PC-3 (cell line): Measurements from ENCODE around the gene COX17. TPM values are rescaled to one million over a fixed set of nuclear protein-coding genes. Genes with fewer than 3 reads are reported as not detected.

Experiments used
- ATAC-seq: fragments of 200-7000 bp; cut with Tn5 transposase; 2 replicates; pipeline ENCODE4 v1.9.1; 2020; ENCODE audit warnings: mild to moderate bottlenecking, moderate library complexity
- BruUV-seq: library from RNA; stranded (reverse); fragments of 400-500 nt; replicated peaks from 2 replicates; lab custom pipeline; 2021; lab: Mats Ljungman, UMichigan
- CTCF ChIA-PET: fragments of 300-600 bp; sonication (Branson Sonifier 250); formaldehyde crosslinking; loops from one replicate; lab custom pipeline; 2022; ENCODE audit warnings: antibody characterized with exemption; lab: Charles Lee
- POLR2A ChIA-PET: fragments of 300-600 bp; sonication (Branson Sonifier 250); formaldehyde crosslinking; loops from one replicate; lab custom pipeline; 2022; ENCODE audit warnings: antibody characterized with exemption; ENCODE audit not compliant: unreplicated experiment; lab: Charles Lee
- DNase-seq: peaks from one replicate; pipeline ENCODE4 v3.0.0-alpha.2; 2015
- H2AFZ ChIP-seq: fragments of 300-600 bp; sonication (generic); 2 replicates; pipeline ENCODE4 v1.6.0; 2016; ENCODE audit warnings: antibody characterized with exemption, low read length
- H3F3A ChIP-seq: fragments of 300-600 bp; sonication (generic); one replicate; pipeline ENCODE4 v1.6.0; 2017; ENCODE audit warnings: antibody characterized with exemption, low read length, control low read depth, mild to moderate bottlenecking; ENCODE audit not compliant: unreplicated experiment
- H3K27ac ChIP-seq: fragments of 300-600 bp; sonication (generic); 2 replicates; pipeline ENCODE4 v1.5.1; 2016; ENCODE audit warnings: mild to moderate bottlenecking, low read length
- H3K27me3 ChIP-seq: fragments of 300-600 bp; sonication (generic); 2 replicates; pipeline ENCODE4 v1.6.1; 2016; ENCODE audit warnings: low read length, mixed read lengths
- H3K36me3 ChIP-seq: fragments of 300-600 bp; sonication (generic); 2 replicates; pipeline ENCODE4 v1.6.1; 2016; ENCODE audit warnings: low read depth, mixed run types, low read length, mixed read lengths
- H3K4me1 ChIP-seq: fragments of 300-600 bp; sonication (generic); 2 replicates; pipeline ENCODE4 v1.5.1; 2016; ENCODE audit warnings: low read length; ENCODE audit not compliant: insufficient read depth
- H3K4me2 ChIP-seq: fragments of 300-600 bp; sonication (generic); 2 replicates; pipeline ENCODE4 v1.6.0; 2016; ENCODE audit warnings: low read length
- H3K4me3 ChIP-seq: fragments of 300-600 bp; sonication (generic); 2 replicates; pipeline ENCODE4 v1.5.1; 2016; ENCODE audit warnings: mild to moderate bottlenecking, low read length, mixed read lengths
- H3K79me2 ChIP-seq: fragments of 300-600 bp; sonication (generic); 2 replicates; pipeline ENCODE4 v1.6.1; 2017; ENCODE audit warnings: low read length, mixed read lengths
- H3K9ac ChIP-seq: fragments of 300-600 bp; sonication (generic); 2 replicates; pipeline ENCODE4 v1.6.0; 2016; ENCODE audit warnings: mild to moderate bottlenecking, low read length
- H3K9me2 ChIP-seq: fragments of 300-600 bp; sonication (generic); replicated peaks from 2 replicates; pipeline ENCODE4 v1.6.1; 2016; ENCODE audit warnings: mixed run types, low read length, mixed read lengths
- H3K9me3 ChIP-seq: fragments of 300-600 bp; sonication (generic); 2 replicates; pipeline ENCODE4 v1.6.1; 2016; ENCODE audit warnings: low read length, mixed read lengths
- H4K20me1 ChIP-seq: fragments of 300-600 bp; sonication (generic); 2 replicates; pipeline ENCODE4 v1.6.1; 2016; ENCODE audit warnings: low read length, mixed read lengths
- EZH2 ChIP-seq: fragments of 300-600 bp; sonication (generic); IDR thresholded peaks from one replicate; pipeline ENCODE4 v1.6.1; 2017; ENCODE audit warnings: antibody characterized with exemption, mild to moderate bottlenecking, low read length; ENCODE audit not compliant: unreplicated experiment
- EZH2phosphoT487 ChIP-seq: fragments of 300-600 bp; sonication (generic); IDR thresholded peaks from 2 replicates; pipeline ENCODE4 v1.6.1; 2018; ENCODE audit warnings: mild to moderate bottlenecking, antibody characterized with exemption, low read length, borderline replicate concordance
- intact Hi-C: fragments of 100-400 bp; cut with micrococcal nuclease; formaldehyde crosslinking; loops from 2 replicates; pipeline ENCODE4 v1.9.0; 2023
- total RNA-seq: library from RNA; depleted of rRNA; stranded (reverse); fragments of >200 nt; gene quantifications from 2 replicates; pipeline ENCODE4 v1.2.3, GENCODE V29; 2014
- TF ChIP-seq, protein P1 (sequence below): fragments of 300-600 bp; sonication (generic); conservative IDR thresholded peaks from 2 replicates; pipeline ENCODE4 v1.5.1; 2017; ENCODE audit warnings: antibody characterized with exemption, low read depth, mild to moderate bottlenecking, low read length

The COX17 gene
- total RNA-seq, 1 experiment from 2014 or later: 159 TPM

GRCh38 chr3:119643528-119643927 lies 33.7 kb downstream of the COX17 start:
- POLR2A ChIA-PET: interaction anchor here (0.6 to 0.7 kb wide), 2 partner anchors 20 to 181 kb away, joined by 3 to 5 read pairs; no protein-coding TSS in a partner anchor

DNA sequence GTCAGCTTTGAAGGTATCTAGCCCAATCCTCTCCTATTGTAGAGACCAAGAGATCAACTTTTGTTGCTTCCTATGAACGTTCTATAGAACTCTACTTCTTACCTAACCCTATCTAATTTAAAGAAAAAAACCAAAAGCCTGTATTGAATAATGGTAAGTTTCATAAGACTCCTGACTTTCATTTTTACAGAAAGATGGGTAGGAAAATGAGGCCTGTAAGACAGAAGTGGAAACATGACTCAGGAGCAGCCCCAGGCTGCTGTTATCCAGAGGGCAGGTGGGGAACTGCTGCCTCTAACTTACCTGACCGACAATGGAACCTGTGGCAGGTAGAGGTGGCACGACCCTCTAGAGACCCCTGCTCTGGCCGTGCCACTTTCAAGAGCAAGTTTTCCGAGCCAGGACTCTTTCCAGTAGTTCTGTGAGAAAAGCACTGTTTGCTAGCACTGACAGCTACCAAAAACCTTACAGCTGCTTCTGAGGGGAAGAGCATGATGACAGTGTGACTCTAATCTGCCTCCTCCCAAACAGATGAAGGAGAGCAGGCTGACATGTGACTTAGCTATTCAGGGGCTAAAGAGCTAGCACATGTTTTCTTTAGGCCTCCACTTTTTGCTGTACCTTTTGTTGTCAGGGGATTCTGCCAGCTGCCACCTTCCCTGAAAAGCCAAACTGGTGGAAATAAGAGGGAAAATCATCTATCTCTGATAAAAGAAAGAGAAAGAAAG lies 34.3 kb downstream of the COX17 start:
- H3K27ac ChIP-seq: peak overlapping the region; percentile 89
- ATAC-seq (peak; percentile 23; the same call in 1 of the 2 replicates), DNase-seq (peak; percentile 39)
- H2AFZ ChIP-seq: peak overlapping the region; percentile 29
- TF ChIP-seq EZH2phosphoT487 (no peak), EZH2 (no peak)
- TF ChIP-seq, protein P1, sequence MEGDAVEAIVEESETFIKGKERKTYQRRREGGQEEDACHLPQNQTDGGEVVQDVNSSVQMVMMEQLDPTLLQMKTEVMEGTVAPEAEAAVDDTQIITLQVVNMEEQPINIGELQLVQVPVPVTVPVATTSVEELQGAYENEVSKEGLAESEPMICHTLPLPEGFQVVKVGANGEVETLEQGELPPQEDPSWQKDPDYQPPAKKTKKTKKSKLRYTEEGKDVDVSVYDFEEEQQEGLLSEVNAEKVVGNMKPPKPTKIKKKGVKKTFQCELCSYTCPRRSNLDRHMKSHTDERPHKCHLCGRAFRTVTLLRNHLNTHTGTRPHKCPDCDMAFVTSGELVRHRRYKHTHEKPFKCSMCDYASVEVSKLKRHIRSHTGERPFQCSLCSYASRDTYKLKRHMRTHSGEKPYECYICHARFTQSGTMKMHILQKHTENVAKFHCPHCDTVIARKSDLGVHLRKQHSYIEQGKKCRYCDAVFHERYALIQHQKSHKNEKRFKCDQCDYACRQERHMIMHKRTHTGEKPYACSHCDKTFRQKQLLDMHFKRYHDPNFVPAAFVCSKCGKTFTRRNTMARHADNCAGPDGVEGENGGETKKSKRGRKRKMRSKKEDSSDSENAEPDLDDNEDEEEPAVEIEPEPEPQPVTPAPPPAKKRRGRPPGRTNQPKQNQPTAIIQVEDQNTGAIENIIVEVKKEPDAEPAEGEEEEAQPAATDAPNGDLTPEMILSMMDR: no peak
- ChIA-PET POLR2A (interaction anchor here (0.6 kb wide), 1 partner anchor 12 kb away, joined by 3 read pairs; no protein-coding TSS in a partner anchor), CTCF (no interaction called here)
- intact Hi-C loops: loop anchor here (1.0 kb wide), 1 partner anchor 20 kb away; no protein-coding TSS in a partner anchor
- H3K27me3 ChIP-seq: no peaks in the 10 kb centered on the region
- H4K20me1 ChIP-seq: no peaks in the 10 kb centered on the region
- H3K9ac ChIP-seq: peak overlapping the region; percentile 63
- H3K9me3 ChIP-seq: no peaks in the 10 kb centered on the region
- H3K4me3 ChIP-seq: 0 out of 2 replicates have a peak overlapping the region, but pooled peaks have one; percentile 4
- H3K4me2 ChIP-seq: peak overlapping the region; percentile 64
- H3K9me2 ChIP-seq: no peaks in the 10 kb centered on the region
- peaks cover 4% of the 10 kb centered on the region for H3F3A ChIP-seq
- no peaks in the 10 kb centered on the region for H3K79me2 ChIP-seq
- H3K4me1 ChIP-seq: peaks cover 41% of the 10 kb centered on the region
- no peaks in the 10 kb centered on the region for H3K36me3 ChIP-seq
- TSS peak; percentile 58 for BruUV-seq

More at GRCh38 chr3:119643528-119643927, 33.7 kb downstream of the COX17 start:
- Histone ChIP-seq H3F3A (peaks cover 4% of the 10 kb centered on the region), H3K9me2 (no peaks in the 10 kb centered on the region), H3K79me2 (no peaks in the 10 kb centered on the region), H3K27ac (peak overlapping the region; percentile 89), H3K27me3 (no peaks in the 10 kb centered on the region), H3K4me3 (peak overlapping the region; percentile 6; the same call in 1 of the 2 replicates), H3K4me2 (peak overlapping the region; percentile 64), H2AFZ (peak overlapping the region; percentile 29), H3K4me1 (peaks cover 35% of the 10 kb centered on the region), H4K20me1 (no peaks in the 10 kb centered on the region), H3K9me3 (no peaks in the 10 kb centered on the region), H3K9ac (peak overlapping the region; percentile 63), H3K36me3 (no peaks in the 10 kb centered on the region)
- peak; percentile 96 for ATAC-seq
- intact Hi-C loops: loop anchor here (1.0 kb wide), 1 partner anchor 20 kb away; no protein-coding TSS in a partner anchor
- no TSS peak for BruUV-seq
- CTCF ChIA-PET: no interaction called here
- peak; percentile 95 for DNase-seq
- TF ChIP-seq, protein P1: no peak
- no peak for TF ChIP-seq EZH2
- no peak for TF ChIP-seq EZH2phosphoT487

- Histone ChIP-seq H3K9ac (no peak overlapping the region), H3K4me3 (no peak overlapping the region), H3K27me3 (no peaks in the 10 kb centered on the region), H2AFZ (no peak overlapping the region), H4K20me1 (no peaks in the 10 kb centered on the region), H3K9me3 (no peaks in the 10 kb centered on the region), H3F3A (peaks cover 4% of the 10 kb centered on the region), H3K9me2 (no peaks in the 10 kb centered on the region), H3K4me1 (peaks cover 53% of the 10 kb centered on the region), H3K4me2 (no peak overlapping the region), H3K79me2 (no peaks in the 10 kb centered on the region), H3K36me3 (no peaks in the 10 kb centered on the region), H3K27ac (no peak overlapping the region)
- no peak for ATAC-seq
- POLR2A ChIA-PET: no interaction called here
- TF ChIP-seq EZH2phosphoT487 (no peak), EZH2 (no peak)
- TF ChIP-seq, protein P1: no peak
- no TSS peak for BruUV-seq
- no peak for DNase-seq
- intact Hi-C loops: no loop called here
- CTCF ChIA-PET: no interaction called here
Measured at GRCh38 chr3:119641416-119641815, 35.8 kb downstream of the COX17 start.
